Nucleus accumbens (tissue), 56 donors: Measurements from ENCODE around the gene GGA2.
"Not testable (repeated sequence)": the region's sequence is repeated elsewhere in the genome, so short reads cannot be mapped to it uniquely, and the experiment has no call there.

ENCODE experiments used
- DNase-seq, 56 donors: peaks; one replicate each; lab custom pipeline; 2025; lab: John Stamatoyannopoulos, UW

GGA2 gene, protein sequence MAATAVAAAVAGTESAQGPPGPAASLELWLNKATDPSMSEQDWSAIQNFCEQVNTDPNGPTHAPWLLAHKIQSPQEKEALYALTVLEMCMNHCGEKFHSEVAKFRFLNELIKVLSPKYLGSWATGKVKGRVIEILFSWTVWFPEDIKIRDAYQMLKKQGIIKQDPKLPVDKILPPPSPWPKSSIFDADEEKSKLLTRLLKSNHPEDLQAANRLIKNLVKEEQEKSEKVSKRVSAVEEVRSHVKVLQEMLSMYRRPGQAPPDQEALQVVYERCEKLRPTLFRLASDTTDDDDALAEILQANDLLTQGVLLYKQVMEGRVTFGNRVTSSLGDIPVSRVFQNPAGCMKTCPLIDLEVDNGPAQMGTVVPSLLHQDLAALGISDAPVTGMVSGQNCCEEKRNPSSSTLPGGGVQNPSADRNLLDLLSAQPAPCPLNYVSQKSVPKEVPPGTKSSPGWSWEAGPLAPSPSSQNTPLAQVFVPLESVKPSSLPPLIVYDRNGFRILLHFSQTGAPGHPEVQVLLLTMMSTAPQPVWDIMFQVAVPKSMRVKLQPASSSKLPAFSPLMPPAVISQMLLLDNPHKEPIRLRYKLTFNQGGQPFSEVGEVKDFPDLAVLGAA

DNA sequence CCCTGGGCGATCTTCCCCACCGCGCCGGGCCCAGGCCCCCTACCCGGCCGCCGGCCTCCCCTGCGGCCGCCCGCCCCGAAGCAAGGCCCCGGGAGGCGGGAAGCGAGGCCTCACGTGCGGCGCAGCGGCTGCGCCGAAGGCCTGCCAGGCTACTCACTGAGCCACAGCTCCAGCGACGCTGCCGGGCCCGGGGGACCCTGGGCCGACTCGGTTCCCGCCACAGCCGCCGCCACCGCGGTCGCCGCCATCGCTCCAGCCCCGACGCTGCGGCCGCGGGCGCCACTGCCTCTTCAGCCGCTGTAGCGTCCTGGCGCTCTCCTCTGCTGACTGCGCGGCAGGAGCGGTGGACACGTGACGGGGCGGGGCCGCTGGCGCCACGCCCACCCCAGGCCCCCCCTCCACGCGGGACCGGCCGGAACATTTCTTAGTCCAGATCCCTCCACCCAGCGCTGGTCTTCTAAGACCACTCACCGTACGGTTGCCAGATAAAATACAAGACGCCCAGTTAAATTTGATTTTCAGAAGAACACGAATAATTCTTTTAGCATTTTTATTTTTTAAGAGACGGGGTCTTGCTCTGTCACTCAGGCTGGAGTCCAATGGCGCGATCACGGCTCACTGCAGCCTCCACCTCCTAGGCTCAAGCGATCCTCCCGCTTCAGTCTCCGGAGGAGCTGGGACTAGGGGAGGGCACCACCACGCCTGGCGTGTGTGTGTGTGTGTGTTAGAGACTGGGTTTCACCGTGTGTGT lies at the start of gene GGA2:
Gene GGA2, minus strand, starts transcription at position 331 of the 751 bp plus-strand sequence. Its CDS starts 83 bp downstream, at position 248.
- peak in 55 of 56 donors; percentile 13 to 88 (median 67) for DNase-seq

DNA sequence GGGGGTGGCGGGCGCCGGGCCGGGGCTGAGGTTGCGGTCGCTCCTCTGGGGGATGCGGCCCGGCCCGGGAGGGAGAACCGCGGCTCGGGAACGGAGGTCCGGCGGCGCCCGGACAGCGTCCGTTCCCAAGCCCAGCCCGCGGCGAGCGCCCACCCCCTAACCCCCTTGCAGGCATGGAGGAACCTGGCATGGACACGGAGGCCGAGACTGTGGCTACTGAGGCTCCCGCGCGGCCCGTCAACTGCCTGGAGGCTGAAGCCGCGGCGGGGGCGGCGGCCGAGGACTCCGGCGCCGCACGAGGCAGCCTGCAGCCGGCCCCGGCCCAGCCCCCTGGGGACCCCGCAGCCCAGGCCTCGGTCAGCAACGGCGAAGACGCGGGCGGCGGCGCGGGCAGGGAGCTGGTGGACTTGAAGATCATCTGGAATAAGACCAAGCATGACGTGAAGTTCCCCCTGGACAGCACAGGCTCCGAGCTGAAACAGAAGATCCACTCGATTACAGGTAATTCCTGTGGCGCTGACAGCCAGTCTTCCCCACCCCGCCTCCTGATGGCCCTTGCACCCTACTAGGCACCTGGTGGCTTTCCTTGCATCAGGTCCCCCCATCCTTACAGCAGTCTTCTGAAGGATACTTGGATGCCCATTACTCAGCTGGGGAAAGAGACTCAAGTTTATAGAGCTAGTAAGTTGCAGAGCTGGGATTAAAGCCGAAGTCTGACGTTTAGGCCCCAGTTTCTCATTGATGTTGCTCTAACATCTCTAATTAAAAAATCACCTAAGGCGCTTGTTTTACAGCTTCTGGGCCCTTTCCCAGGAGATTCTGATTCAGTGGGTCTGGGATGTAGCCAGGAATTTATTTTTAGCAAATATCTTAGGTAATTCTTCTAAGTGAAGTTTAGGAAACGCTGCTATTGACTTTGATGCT lies 47.7 kb upstream of the GGA2 start:
- peak in 14 of 56 donors; percentile 6 to 60 (median 36) for DNase-seq

DNA sequence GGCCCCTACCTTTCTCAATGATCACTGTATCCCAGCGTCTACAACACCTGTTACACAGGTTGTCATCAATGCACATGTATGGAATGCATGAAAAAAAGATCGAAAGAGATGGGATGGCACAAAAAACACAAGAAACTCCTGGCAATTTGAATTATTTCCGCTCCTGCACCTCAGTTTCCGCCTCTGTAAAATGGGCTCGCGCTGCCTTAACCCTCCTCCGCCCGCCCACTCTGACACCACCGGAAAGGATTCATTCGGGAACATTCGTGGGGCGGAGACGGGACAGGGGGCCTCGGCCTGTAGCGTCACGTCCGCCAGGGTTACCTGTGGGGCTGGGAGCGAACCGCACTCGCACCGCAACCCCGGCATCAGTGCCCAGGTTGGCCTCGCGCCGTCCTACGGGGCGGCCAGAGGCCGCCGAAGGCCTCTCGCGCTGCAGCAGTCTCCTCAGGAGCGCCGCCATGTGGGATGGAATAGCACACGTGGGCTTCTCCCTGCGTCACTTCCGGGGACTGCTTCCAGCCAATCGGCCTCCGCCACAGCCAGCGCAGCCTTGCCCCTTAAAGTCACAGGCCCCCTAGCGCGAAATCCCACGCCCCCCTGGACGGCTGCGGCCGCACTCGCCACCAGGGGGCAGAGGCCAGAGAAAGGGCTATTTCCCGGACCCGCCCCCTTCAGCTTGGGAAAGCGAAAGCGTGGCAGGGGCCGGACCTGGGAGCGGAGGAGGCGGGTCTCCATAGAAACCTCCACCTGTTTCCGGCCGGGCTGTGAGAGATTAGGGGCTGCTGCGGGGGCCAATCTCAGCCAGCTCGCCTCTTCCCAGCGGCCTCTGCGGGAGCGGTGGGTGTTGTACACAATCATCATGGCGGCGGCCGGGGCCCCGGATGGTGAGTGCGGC lies 46.8 kb upstream of the GGA2 start, which contains the start of the genes EARS2 and UBFD1:
Gene EARS2, minus strand, starts transcription at position 470 of the 898 bp plus-strand sequence. Its CDS starts 7 bp downstream, at position 463.
Gene UBFD1, plus strand, starts transcription at position 847 of the 898 bp plus-strand sequence. Its CDS starts 16 bp downstream, at position 863.
- peak; percentile 65 to 100 (median 96) for DNase-seq

DNA sequence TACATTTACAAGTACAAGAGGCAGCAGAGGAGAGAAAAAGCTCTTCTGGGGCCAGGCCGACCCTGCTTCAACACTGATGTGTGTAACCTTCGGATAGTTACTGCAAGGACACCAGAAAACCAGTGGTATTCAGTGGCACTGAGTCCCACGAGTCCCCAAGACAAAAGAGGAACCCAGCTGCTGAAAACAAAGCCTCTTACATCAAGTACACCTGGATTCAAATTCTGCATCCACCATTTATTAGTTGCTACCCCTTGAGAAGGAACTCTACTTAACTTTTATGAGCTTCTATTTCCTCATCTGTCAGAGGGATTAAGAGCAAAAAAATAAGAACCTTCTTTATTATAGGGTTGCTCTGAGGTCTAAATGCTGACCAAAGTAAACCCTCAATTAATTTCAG lies 44.2 kb upstream of the GGA2 start:
- DNase-seq = no peak

DNA sequence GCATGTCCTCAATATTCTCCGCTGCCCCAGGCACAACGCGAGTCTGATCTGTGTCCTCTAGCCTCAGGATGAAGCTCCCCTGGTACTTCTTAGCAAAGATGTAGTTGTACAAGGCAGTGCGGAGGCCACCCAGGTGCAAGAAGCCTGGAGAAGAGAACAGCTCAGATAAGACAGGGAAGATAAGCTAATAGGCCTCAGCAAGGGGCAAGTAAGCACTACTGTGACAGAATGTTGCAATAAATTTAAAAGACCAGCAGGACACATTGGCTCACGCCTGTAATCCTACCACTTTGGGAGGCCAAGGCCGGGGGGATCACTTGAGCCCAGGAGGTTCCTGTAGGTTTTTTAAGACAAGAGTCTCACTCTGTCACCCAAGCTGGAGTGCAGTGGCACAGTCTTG lies 41.9 kb upstream of the GGA2 start:
- DNase-seq = no peak

DNA sequence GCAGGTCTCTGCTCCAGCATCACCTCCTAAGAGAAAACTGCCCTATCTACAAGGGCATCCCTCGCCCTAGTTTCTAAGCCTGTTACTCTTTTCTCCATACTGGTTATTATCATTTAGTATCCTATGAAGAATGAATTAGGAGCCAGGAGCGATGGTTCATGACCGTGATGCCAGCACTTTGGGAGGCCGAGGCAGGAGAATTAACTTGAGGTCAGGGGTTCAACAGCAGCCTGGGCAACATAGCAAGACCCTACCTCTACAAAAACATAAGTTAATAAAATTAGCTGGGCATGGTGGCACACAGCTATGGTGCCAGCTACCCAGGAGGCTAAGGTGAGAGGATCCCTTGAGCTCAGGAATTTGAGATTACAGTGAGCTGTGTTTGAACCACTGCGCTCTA lies 39.6 kb upstream of the GGA2 start:
- DNase-seq = no peak

DNA sequence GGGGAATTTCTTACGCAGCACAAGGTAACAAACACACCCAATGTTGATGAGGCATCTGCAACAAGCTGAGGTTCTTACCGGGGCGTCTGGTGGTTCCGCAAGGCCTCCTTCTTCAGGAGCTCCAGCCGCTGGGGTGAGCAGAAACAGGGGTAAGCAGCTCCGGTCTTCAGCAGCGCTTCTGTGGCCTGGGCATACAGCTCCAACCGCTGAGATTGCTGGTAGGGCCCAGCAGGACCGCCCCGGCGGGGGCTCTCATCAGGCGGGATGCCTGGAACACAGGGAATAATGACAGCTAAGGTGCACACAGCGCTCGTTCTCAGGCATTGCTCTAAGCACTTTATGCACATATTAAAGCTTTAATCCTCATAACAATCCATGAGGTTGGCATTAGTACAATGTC lies 34.1 kb upstream of the GGA2 start:
- DNase-seq = no peak

DNA sequence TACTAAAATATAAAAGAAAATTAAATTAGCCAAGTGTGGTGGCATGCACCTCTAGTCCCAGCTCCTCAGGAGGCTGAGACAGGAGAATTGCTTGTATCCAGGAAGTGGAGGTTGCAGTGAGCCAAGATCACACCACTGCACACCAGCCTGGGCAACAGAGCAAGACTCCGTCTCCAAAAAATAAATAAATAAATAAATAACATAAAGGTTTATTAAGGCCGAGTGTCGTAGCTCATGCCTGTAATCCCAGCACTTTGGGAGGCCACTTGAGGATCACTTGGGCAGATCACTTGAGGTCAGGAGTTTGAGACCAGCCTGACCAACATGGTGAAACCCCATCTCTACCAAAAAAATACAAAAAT lies 30.5 kb upstream of the GGA2 start:
- DNase-seq = not testable (repeated sequence)

DNA sequence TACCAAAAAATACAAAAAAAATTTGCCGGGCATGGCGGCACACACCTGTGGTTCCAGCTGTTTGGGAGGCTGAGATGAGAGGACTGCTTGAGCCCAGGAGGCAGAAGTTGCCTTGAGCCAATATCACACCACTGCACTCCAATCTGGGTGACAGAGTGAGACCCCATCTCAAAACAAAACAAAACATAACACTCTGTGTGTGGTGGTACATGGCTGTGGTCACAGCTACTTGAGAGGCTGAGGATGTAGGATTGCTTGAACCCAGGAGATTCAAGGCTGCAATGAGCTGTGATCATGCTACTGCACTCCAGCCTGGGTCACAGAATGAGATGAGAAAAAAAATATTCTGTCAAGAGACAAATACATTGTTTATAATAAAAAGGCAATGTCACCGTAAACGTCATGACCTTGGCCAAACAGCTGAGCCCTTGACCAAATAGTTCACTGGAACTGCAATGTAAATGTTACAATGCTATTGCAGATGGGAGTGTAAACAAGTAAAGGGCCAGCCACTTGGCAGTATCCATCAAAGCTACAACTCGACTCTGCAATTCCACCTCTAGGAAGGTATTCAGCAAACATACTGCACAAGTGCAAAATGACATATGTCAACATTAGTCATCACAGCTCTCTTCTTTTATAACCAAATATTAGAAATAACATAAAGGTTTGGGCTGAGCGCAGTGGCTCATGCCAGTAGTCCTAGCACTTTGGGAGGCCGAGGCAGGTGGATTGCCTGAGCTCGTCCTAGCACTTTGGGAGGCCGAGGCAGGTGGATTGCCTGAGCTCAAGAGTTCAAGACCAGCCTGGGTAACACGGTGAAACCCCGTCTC lies 29.9 kb upstream of the GGA2 start:
- DNase-seq = no peak

DNA sequence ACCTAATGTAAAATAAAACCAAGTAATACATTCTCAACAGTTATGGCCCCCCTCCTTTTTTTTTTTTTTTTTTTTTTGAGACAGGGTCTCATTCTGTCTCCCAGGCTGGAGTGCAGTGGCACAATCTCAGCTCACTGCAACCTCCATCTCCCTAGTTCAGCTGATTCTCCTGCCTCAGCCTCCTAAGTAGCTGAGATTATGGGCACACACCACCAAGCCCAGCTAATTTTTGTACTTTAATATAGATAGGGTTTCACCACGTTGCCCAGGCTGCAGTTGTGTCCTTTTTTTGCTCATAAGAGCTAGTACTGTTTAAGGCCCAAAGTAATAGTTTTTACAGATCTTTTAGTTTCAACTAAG lies 28.6 kb upstream of the GGA2 start:
- no peak for DNase-seq

DNA sequence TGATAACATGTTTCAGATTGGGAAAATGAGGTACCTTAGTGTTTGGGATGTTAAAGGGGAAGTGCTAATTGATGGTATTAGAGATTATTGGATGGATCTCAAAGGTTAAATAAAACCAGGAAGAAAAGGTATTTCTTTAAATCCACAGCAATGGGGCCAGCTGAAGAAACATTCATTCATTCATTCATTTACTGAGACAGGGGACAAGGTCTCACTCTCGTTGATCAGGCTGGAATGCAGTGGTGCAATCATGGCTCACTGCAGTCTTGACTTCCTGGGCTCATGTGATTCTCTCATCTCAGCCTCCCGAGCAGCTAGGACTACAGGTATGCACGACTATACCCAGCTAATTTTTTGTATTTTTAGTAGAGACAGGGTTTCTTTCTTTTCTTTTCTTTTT lies 27.1 kb upstream of the GGA2 start:
- DNase-seq = no peak

DNA sequence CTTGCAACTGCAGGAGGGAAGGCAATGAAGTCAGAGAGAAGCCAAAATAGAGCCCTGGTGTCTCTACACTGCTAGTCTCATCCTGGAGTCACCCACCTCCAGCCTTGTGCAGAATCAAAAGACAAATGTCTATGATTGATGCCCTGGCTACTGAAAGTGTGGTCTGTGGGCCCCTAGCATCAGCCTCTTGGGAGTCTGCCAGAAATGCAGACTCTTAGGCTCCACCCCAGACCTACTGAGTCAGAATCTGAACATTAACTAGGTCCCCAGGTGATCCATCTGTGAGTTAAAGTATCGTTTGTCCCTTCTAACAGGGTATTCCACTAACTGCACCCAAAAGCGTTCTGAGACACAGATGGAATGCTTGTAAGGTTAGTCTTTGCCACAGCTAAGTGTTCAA lies 25.6 kb upstream of the GGA2 start:
- DNase-seq = no peak

DNA sequence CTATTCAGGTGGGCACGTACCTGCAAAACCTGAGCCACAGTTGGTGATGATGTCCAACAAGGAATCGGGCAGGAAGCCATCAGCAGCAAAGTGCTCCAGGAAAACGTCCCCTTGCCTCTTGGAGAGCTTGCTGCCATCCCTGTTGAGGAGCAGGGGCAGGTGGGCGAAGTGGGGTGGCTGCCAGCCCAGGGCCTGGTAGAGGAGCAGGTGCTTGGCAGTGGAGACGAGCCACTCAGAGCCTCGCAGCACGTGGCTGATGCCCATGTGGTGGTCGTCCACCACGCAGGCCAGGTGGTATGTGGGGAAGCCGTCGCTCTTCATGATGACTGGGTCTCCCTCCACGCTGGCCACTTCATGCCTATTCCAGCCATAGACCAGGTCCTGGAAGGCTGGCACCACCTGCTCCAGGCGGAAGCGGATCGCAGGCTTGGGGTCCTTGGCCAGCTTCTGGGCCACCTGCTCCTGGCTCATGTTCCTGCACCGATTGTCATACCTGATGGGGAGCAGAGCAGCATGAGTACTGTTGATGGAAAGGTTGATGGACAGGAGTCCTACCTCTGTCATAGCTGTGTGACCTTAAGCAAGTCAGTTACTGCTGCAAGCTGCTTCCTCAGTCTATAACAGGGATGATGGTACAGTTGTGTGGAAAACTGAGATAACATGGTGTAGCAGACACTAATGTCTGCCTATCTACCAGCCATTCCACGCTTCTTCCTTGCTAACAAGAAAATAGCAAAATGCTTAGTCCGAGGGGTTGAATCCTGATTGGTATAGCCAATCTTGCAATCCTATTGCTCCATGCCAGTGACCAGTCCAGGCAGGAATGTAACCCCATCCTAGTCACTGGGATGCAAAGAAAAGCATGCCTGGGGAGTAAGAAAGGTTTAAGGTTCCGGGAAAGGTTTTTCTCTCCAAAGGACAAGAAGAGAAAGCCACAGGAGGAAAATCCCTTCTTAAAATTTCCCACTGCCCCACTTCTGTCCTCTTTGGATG lies 24.9 kb upstream of the GGA2 start:
- DNase-seq = no peak

DNA sequence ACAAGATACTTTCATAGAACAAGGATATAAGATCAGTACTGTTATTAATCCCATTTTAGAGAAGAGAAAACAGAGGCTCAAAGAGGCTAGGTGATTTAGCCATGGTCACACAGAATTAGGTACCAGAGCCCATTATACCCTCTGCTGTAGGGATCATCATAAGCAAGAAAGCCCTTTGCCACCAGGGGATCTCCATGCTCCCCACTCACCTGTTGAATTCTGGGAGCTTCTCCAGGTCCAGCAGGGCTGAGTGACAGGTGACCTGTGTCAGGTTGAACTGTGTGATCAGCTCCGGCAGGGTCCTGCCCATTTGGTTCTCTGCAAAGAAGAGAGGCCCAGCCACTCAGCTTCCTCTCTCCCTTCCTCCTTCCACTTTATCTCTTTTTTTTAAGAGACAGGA lies 22.2 kb upstream of the GGA2 start:
- DNase-seq = no peak

DNA sequence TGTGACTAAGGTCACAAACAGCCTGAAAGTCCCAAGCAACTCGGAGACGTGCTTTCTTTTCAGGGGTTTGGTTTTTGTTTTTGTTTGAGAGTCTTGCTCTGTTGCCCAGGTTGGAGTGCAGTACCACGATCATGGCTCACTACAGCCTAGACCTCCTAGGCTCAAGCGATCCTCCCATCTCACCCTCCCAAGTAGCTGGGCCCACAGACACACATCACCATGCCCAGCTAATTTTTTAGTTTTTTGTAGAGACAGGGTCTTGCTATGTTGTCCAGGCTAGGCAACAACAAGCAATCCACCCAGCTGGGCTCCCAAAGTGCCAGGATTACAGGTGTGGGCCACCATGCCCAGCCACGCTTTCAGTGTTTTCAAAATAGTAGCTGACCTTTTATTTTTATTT lies 19.8 kb upstream of the GGA2 start:
- DNase-seq = no peak

DNA sequence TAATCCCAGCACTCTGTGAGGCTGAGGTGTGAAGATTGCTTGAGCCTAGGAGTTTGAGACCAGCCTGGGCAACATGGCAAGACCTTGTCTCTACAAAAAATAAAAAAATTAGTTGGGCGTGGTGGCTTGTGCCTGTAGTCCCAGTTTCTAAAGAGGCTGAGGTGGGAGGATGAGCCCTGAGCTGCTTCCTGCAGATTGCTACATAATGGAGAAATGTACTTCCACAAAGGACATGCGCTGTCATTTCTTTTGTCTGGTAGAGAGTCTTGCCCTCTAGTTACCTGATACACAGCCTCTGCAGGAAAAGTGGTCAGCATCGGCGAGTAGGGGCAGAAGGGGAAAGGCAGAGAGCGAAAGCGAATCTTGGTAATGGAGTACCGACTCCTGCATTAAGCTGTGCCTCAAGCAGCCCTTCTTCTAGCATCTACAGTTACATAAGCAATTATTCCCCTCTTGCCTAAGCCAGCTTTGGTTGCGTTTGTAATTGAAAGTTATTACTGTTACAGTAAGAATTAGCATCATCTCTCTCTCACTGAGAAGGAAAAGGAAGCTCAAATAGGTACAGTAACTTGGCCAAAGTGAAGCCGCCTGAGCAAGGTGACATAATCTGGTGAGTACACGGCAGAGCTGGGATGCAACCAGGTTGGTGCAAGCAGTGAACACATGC lies 18.5 kb upstream of the GGA2 start:
- peak in 2 of 56 donors; percentile 5 to 15 for DNase-seq
